GM10248 (cell line): ENCODE results near the gene SSR4.

ENCODE experiments used
- CTCF ChIA-PET: fragments of 300-600 bp; sonication (Branson Sonifier 250); formaldehyde crosslinking; extraction: SDS; loops from one replicate; lab custom pipeline; 2021; ENCODE audit warnings: antibody characterized with exemption; lab: Yijun Ruan, JAX
- POLR2A ChIA-PET: fragments of 350-650 bp; sonication (Branson Sonifier 250); formaldehyde crosslinking; extraction: SDS; loops from one replicate; lab custom pipeline; 2020; ENCODE audit warnings: antibody characterized with exemption; lab: Yijun Ruan, JAX
- DNase-seq: peaks from one replicate; pipeline ENCODE4 v3.0.0; 2012; ENCODE audit errors: extremely low spot score
- CTCF ChIP-seq: IDR thresholded peaks from 2 replicates; pipeline ENCODE4 v1.5.1; 2012; ENCODE audit warnings: mild to moderate bottlenecking, low read depth; ENCODE audit errors: extremely low read depth, missing control alignments, control extremely low read depth

SSR4 gene

GRCh38 chrX:153777261-153778090 is 17.0 kb upstream of the SSR4 start:
- CTCF ChIA-PET: interaction anchor here (1.1 kb wide), 1 partner anchor 11 kb away, joined by 3 read pairs; no protein-coding TSS in a partner anchor
- TF ChIP-seq CTCF: no peak
- no peak for DNase-seq
- POLR2A ChIA-PET: interaction anchor here (0.8 kb wide), 1 partner anchor 169 kb away, joined by 3 read pairs; no protein-coding TSS in a partner anchor

GRCh38 chrX:153778181-153778580 is 16.3 kb upstream of the SSR4 start:
- ChIA-PET CTCF (interaction anchor here (1.1 kb wide), 1 partner anchor 11 kb away, joined by 3 read pairs; no protein-coding TSS in a partner anchor), POLR2A (interaction anchor here (0.8 kb wide), 1 partner anchor 169 kb away, joined by 3 read pairs; no protein-coding TSS in a partner anchor)
- no peak for TF ChIP-seq CTCF
- DNase-seq: no peak

- DNase-seq: no peak
- POLR2A ChIA-PET: no interaction called here
- no peak for TF ChIP-seq CTCF
- CTCF ChIA-PET: no interaction called here
Measured at GRCh38 chrX:153778684-153779101, 15.8 kb upstream of the SSR4 start.

GRCh38 chrX:153779891-153780677 is 14.4 kb upstream of the SSR4 start:
- DNase-seq: no peak
- CTCF ChIA-PET: interaction anchor here (1.6 kb wide), 1 partner anchor 10 kb away, joined by 3 read pairs; no protein-coding TSS in a partner anchor
- POLR2A ChIA-PET: no interaction called here
- TF ChIP-seq CTCF: no peak

- TF ChIP-seq CTCF: no peak
- POLR2A ChIA-PET: no interaction called here
- CTCF ChIA-PET: interaction anchor here (1.6 kb wide), 1 partner anchor 9 kb away, joined by 3 read pairs; no protein-coding TSS in a partner anchor
- no peak for DNase-seq
Measured at GRCh38 chrX:153780678-153781427, 13.6 kb upstream of the SSR4 start, which contains the start of gene SRPK3. TSS of gene SRPK3 (plus strand) at chrX:153781041. CDS start at chrX:153781087, 46 bp downstream.
